Nephron progenitor cell (in vitro differentiated cells): ENCODE results near the gene PLEKHH2.

Experiments
- DNase-seq: peaks from one replicate; pipeline ENCODE4 v3.0.0; 2021
- H3K27ac Mint-ChIP-seq: 2 replicates; pipeline ENCODE4 v1.8.0; 2021; ENCODE audit warnings: mild to moderate bottlenecking, moderate library complexity, mixed read lengths
- H3K27me3 Mint-ChIP-seq: 2 replicates; pipeline ENCODE4 v1.8.0; 2021; ENCODE audit warnings: mild to moderate bottlenecking, low read depth, mixed read lengths; ENCODE audit not compliant: poor library complexity
- H3K36me3 Mint-ChIP-seq: 2 replicates; pipeline ENCODE4 v1.8.0; 2021; ENCODE audit warnings: low read depth, mixed read lengths
- H3K4me1 Mint-ChIP-seq: 2 replicates; pipeline ENCODE4 v1.8.0; 2021; ENCODE audit warnings: mixed read lengths
- H3K4me3 Mint-ChIP-seq: 2 replicates; pipeline ENCODE4 v1.8.0; 2021; ENCODE audit warnings: mild to moderate bottlenecking, moderate library complexity, mixed read lengths
- H3K9me3 Mint-ChIP-seq: 2 replicates; pipeline ENCODE4 v1.8.0; 2021; ENCODE audit warnings: mild to moderate bottlenecking, moderate library complexity, mixed read lengths
- TF ChIP-seq, protein P1 (sequence below): fragments of 200-600 bp; sonication (generic); IDR thresholded peaks from 2 replicates; pipeline ENCODE4 v1.5.0; 2021; ENCODE audit warnings: antibody characterized with exemption

PLEKHH2 gene

GRCh38 chr2:43764086-43764705 lies 127.1 kb downstream of the PLEKHH2 start:
- TF ChIP-seq, protein P1, sequence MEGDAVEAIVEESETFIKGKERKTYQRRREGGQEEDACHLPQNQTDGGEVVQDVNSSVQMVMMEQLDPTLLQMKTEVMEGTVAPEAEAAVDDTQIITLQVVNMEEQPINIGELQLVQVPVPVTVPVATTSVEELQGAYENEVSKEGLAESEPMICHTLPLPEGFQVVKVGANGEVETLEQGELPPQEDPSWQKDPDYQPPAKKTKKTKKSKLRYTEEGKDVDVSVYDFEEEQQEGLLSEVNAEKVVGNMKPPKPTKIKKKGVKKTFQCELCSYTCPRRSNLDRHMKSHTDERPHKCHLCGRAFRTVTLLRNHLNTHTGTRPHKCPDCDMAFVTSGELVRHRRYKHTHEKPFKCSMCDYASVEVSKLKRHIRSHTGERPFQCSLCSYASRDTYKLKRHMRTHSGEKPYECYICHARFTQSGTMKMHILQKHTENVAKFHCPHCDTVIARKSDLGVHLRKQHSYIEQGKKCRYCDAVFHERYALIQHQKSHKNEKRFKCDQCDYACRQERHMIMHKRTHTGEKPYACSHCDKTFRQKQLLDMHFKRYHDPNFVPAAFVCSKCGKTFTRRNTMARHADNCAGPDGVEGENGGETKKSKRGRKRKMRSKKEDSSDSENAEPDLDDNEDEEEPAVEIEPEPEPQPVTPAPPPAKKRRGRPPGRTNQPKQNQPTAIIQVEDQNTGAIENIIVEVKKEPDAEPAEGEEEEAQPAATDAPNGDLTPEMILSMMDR, result no peak
- Mint-ChIP-seq H3K36me3 (no peaks in the 10 kb centered on the region), H3K4me1 (peaks cover 7% of the 10 kb centered on the region), H3K27ac (no peak overlapping the region), H3K9me3 (no peaks in the 10 kb centered on the region), H3K4me3 (no peak overlapping the region), H3K27me3 (peaks cover 5% of the 10 kb centered on the region)
- no peak for DNase-seq

- Mint-ChIP-seq H3K4me1 (no peaks in the 10 kb centered on the region), H3K9me3 (no peaks in the 10 kb centered on the region), H3K27me3 (peaks cover 11% of the 10 kb centered on the region), H3K4me3 (no peak overlapping the region), H3K36me3 (no peaks in the 10 kb centered on the region), H3K27ac (no peak overlapping the region)
- TF ChIP-seq, protein P1, result no peak
- no peak for DNase-seq
Observed at GRCh38 chr2:43766006-43766405, 128.9 kb downstream of the PLEKHH2 start.

DNA sequence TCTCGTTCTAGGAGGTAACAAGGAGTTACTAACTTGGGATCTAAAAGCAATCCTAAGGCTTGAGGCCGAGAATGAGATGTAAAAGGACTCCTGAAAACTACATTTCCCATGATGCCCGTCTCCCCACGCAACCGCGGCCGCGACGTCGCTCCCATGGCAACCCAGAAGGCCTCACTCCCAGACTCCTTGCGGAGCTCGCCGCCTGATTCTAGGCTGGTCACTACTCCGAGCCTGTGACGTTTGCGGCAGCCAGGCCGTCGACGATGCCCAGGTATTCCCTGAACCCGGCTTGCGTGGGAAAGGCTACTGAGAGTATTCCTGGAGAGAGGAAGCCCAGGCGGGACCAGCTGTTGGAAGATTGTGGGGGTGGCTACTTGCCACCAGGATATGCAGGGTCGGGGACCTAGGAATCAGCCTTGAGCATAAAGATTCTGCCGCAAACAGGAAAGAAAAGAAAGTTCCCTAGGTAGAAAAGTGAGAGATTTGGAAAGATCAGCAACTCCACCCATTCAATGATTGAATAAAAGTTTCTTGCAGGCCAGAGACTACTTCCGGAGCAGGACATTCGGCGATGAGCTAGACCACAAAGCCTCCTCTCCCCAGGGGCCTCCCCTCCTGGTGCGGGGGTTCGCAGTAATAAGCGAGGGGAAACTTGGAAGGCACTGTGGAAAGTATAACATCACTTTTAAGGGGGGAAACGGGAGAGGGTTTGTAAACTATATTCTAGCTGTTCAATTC lies 137.0 kb downstream of the PLEKHH2 start, which contains the start of gene DYNC2LI1:
Gene DYNC2LI1 (plus strand): TSS at position 164 of the 738 bp plus-strand sequence. CDS start 100 bp downstream, at position 264.
- Mint-ChIP-seq H3K27ac (peak within 1 kb of the TSS; percentile 100), H3K4me3 (peak within 1 kb of the TSS; percentile 95), H3K36me3 (no peaks in the 10 kb centered on the region), H3K4me1 (peaks cover 11% of the 10 kb centered on the region), H3K27me3 (peaks cover 8% of the 10 kb centered on the region), H3K9me3 (no peaks in the 10 kb centered on the region)
- DNase-seq, result peak; percentile 88
- TF ChIP-seq, protein P1, result no peak

GRCh38 chr2:43774617-43775016 lies 137.6 kb downstream of the PLEKHH2 start:
- TF ChIP-seq, protein P1, result no peak

DNA sequence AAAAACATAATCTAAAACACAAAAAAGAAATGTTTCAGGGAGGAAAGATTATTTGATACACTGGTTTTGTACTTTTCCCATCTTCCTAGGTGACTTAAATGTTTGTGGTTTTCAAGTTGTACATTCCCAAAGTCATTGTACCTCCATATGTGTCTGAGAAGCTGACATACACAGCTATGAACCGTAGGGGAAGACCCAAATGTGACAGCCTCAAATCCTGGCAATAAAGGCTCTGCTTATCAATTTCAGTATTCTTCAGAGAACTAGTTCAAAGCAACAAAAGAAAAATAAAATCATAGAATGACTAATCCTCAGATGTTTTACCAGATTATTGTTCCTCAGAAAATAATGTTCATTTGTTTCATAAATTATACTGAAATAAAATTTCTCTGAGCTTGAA lies 139.3 kb downstream of the PLEKHH2 start:
- no peak overlapping the region for H3K4me3 Mint-ChIP-seq

More at GRCh38 chr2:43774617-43775016, 137.6 kb downstream of the PLEKHH2 start:
- peaks cover 11% of the 10 kb centered on the region for H3K4me1 Mint-ChIP-seq
- DNase-seq, result no peak
- peaks cover 4% of the 10 kb centered on the region for H3K36me3 Mint-ChIP-seq
- peaks cover 5% of the 10 kb centered on the region for H3K27me3 Mint-ChIP-seq
- peak overlapping the region; percentile 100 for H3K27ac Mint-ChIP-seq
- no peaks in the 10 kb centered on the region for H3K9me3 Mint-ChIP-seq
- H3K4me3 Mint-ChIP-seq, result peak overlapping the region; percentile 95

More for the DNA sequence above, 139.3 kb downstream of the PLEKHH2 start:
- no peak for DNase-seq
- H3K27ac Mint-ChIP-seq, result no peak overlapping the region
- no peaks in the 10 kb centered on the region for H3K9me3 Mint-ChIP-seq
- TF ChIP-seq, protein P1, result no peak
- peaks cover 17% of the 10 kb centered on the region for H3K4me1 Mint-ChIP-seq
- H3K27me3 Mint-ChIP-seq, result no peaks in the 10 kb centered on the region
- peaks cover 16% of the 10 kb centered on the region for H3K36me3 Mint-ChIP-seq
